Lung (tissue), 12 donors: ENCODE data around the gene MSANTD1. TPM values are rescaled to one million over a fixed set of nuclear protein-coding genes. Genes with fewer than 3 reads are reported as not detected.

ENCODE experiments used
- ATAC-seq: fragments of 200-7000 bp; cut with Tn5 transposase; one replicate; pipeline ENCODE4 v1.9.1; 2020; ENCODE audit warnings: moderate number of reproducible peaks; ENCODE audit not compliant: insufficient read depth, low FRiP score
- DNase-seq, 3 donors: peaks; one replicate each; pipeline ENCODE4 v3.0.0-alpha.2; 2013 to 2017
- H3K27ac ChIP-seq, 2 donors: one replicate each; pipeline ENCODE4 v1.5.1; 2013; ENCODE audit warnings: mild to moderate bottlenecking in 2 of 2, moderate library complexity in 2 of 2, control low read depth in 1 of 2, inconsistent platforms in 1 of 2, low read depth in 1 of 2, low read length in 1 of 2
- H3K27me3 ChIP-seq, 3 donors: one replicate each; pipeline ENCODE4 v1.5.1; 2013; ENCODE audit warnings: low read length in 2 of 3; ENCODE audit not compliant: control insufficient read depth in 3 of 3, insufficient read depth in 3 of 3
- H3K36me3 ChIP-seq, 4 donors: one replicate each; pipeline ENCODE4 v1.5.1; 2013; ENCODE audit warnings: low read length in 4 of 4, mild to moderate bottlenecking in 1 of 4, moderate library complexity in 1 of 4; ENCODE audit not compliant: control insufficient read depth in 4 of 4, insufficient read depth in 4 of 4
- H3K4me1 ChIP-seq, 5 donors: one replicate each; pipeline ENCODE4 v1.5.1; 2013; ENCODE audit warnings: low read length in 5 of 5, mild to moderate bottlenecking in 2 of 5, moderate library complexity in 1 of 5; ENCODE audit not compliant: control insufficient read depth in 5 of 5, insufficient read depth in 5 of 5
- H3K4me3 ChIP-seq: one replicate; pipeline ENCODE4 v1.5.1; 2013; ENCODE audit warnings: mild to moderate bottlenecking, control low read depth, moderate library complexity
- H3K9ac ChIP-seq, 2 donors: one replicate each; pipeline ENCODE4 v1.5.1; 2013; ENCODE audit warnings: low read length in 2 of 2, control low read depth in 1 of 2; ENCODE audit not compliant: insufficient read depth in 1 of 2
- H3K9me3 ChIP-seq, 4 donors: one replicate each; pipeline ENCODE4 v1.5.1; 2013; ENCODE audit warnings: low read length in 3 of 4, mild to moderate bottlenecking in 1 of 4, moderate library complexity in 1 of 4; ENCODE audit not compliant: control insufficient read depth in 4 of 4, insufficient read depth in 3 of 4
- WGBS, 2 donors: extraction: QIAGEN DNeasy Blood & Tissue Kit; methylation state at CpG; one replicate each; pipeline ENCODE4 v1.1.7; 2013; 5-methylcytosine and 5-hydroxymethylcytosine counted together
- polyA plus RNA-seq, 2 donors: library from polyadenylated mRNA; stranded (reverse); fragments of 200-250 nt; gene quantifications; one replicate each; pipeline ENCODE4 v1.2.1, GENCODE V29; 2013
- total RNA-seq, 2 donors: library from RNA; depleted of rRNA in 1 of 2; stranded (reverse); fragments of >200 nt in 1 of 2; gene quantifications; one replicate each; pipeline ENCODE4 v1.2.1, GENCODE V29; 2014 to 2021
- TF ChIP-seq, protein P1 (sequence below): IDR thresholded peaks from 2 replicates; pipeline ENCODE4 v1.5.1; 2012; ENCODE audit warnings: mild to moderate bottlenecking; ENCODE audit errors: control extremely low read depth, extremely low read depth
- donor health status: control.
- donor health status: control.
- donor health status: Bipolar disorder and iron deficiency.
- donor health status: healthy.
- donor health status: DM: yes; HTN: yes; CAD: no.

MSANTD1 gene
- total and polyA plus RNA-seq, 4 donors: 0.35 to 1.4 (median 0.88) TPM

DNA sequence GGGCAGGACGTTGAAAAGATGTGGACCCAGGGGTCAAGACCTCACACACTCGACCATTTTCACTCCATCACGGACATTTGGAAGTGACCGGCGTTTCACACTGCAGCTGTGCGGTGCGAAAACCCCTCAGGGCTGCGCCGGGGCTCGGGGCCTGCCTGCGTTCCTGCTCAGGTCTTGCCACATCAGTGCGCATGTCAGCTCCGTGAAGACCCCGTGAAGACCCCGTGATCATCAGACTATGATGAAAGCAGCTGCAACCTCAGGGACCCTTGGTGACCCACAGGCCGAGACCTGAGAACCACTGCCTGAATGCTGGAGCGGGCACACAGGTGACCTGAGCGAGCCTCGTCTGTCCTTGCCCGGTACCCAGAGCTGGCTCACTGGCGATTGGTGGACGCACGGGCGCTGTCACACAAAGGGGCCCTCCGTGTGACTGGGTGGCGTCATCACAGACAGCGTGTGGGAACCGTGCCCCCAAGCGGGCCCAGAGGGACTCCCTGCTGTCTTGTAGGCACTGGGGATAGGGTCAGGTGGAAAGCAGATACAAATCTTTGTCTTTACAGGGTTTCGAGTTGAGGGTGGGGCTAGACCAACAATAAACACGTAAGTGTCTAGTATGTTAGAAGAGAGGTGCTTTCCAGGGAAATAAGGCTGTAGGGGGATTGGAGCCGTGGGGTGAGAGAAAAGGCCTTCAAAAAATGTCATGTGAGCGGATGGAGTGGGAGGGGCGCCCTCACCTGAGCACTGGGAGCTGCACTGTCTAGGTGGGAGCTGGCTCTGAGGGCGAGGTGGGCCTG is 12.7 kb downstream of the MSANTD1 start:
- ATAC-seq (no peak), DNase-seq (no peak)
- H3K27ac ChIP-seq: no peak overlapping the region
- H3K27me3 ChIP-seq: no peaks in the 10 kb centered on the region
- no peak overlapping the region for H3K4me3 ChIP-seq
- H3K9me3 ChIP-seq: no peaks in the 10 kb centered on the region
- no peaks in the 10 kb centered on the region for H3K4me1 ChIP-seq
- TF ChIP-seq, protein P1, sequence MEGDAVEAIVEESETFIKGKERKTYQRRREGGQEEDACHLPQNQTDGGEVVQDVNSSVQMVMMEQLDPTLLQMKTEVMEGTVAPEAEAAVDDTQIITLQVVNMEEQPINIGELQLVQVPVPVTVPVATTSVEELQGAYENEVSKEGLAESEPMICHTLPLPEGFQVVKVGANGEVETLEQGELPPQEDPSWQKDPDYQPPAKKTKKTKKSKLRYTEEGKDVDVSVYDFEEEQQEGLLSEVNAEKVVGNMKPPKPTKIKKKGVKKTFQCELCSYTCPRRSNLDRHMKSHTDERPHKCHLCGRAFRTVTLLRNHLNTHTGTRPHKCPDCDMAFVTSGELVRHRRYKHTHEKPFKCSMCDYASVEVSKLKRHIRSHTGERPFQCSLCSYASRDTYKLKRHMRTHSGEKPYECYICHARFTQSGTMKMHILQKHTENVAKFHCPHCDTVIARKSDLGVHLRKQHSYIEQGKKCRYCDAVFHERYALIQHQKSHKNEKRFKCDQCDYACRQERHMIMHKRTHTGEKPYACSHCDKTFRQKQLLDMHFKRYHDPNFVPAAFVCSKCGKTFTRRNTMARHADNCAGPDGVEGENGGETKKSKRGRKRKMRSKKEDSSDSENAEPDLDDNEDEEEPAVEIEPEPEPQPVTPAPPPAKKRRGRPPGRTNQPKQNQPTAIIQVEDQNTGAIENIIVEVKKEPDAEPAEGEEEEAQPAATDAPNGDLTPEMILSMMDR: no peak
- H3K9ac ChIP-seq: no peak overlapping the region
- H3K36me3 ChIP-seq: no peaks in the 10 kb centered on the region
- 87 to 94% methylated on average over 35 of the region's 35 CpGs for WGBS, 2 donors

DNA sequence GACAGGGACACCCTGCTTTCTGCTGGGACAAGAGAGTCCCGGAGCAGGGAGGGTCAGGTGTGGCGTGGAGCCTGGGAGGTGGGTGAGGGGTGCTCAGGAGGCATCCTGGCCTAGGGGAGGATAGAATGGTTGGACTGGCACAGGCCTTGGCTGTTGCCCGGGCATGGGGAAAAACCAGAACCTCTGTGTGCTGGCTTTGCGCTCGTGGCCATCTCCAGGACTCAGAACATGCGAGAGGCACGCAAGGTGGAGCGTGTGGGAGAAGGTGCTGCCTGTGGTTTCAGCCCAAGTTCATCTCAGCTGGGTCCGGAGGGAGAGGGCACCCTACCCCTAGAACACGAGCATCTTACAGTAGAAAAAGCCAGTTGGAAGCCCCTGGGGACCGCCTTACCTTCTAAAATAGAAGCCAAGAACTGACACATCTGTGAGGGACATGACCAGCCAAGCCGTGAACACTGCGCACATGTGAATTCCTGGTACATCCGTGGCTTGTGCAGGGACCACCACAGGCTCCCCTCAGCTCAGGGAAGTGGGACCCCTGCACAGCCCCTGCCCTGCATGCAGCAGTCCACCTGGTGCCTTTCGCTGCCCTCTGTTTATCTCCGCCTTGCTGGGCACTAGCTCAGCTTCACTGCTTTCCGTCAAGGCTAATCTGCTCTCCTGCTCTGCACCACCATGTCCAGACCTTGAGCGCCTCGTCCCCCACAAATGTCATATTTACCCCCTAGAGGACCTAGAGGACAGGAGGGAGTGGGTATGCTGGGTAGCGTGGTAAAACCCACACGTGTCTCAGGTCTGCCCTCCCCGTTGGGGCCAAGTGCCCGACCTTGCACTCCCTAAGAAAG is 13.5 kb downstream of the MSANTD1 start:
- TF ChIP-seq, protein P1: no peak
- no peak for ATAC-seq
- no peaks in the 10 kb centered on the region for H3K27me3 ChIP-seq
- no peaks in the 10 kb centered on the region for H3K9me3 ChIP-seq
- H3K4me1 ChIP-seq: no peaks in the 10 kb centered on the region
- DNase-seq: no peak
- H3K27ac ChIP-seq: no peak overlapping the region
- H3K9ac ChIP-seq: no peak overlapping the region
- no peaks in the 10 kb centered on the region for H3K36me3 ChIP-seq
- 88 to 94% methylated on average over 23 of the region's 23 CpGs for WGBS, 2 donors
- H3K4me3 ChIP-seq: no peak overlapping the region

DNA sequence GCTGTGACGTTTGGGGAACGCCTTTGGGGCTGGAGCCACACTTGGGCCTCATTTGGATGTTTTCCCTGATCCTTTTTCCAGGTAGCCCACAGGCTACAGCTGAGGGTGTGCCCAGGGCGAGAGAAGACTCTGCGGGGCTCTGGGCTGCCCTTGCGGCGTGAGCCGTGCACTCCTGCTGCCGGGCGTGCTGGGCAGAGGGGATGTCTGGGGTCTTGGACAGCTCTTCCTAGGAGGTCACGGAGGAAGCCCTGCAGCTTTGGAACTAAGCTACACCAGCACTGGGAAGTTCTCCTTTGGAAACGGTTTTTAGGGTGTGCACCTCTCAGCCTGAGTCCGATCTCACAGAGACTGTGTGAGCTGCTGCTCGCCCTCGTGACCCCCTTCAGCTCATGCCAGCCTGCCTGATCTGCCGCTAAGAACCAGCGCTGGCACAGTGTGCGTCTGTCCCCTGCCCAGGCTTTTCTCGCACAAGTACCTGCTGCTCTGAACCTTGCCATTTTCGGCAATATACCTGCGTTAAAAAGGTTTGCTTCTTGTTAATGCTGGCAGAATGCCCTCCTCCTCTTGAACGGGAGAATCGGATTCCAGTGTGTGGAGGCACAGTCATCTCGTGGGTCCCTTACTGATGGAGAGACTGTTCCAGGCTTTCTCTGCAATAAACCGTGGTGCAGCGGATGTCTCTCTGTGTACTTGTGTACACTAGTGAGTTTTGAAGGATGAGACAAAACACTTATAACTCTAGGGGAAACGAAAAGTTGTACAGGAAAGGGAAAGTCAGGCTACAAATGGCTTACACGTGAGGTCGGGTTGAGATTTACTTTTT is 14.3 kb downstream of the MSANTD1 start:
- DNase-seq (peak in 1 of 3 donors; percentile 51), ATAC-seq (no peak)
- no peaks in the 10 kb centered on the region for H3K9me3 ChIP-seq
- H3K9ac ChIP-seq: no peak overlapping the region
- H3K4me3 ChIP-seq: no peak overlapping the region
- no peaks in the 10 kb centered on the region for H3K27me3 ChIP-seq
- no peak overlapping the region for H3K27ac ChIP-seq
- WGBS, 2 donors: 67 to 88% methylated on average over 28 of the region's 28 CpGs
- H3K36me3 ChIP-seq: no peaks in the 10 kb centered on the region
- TF ChIP-seq, protein P1: no peak
- H3K4me1 ChIP-seq: no peaks in the 10 kb centered on the region
